Left ventricle myocardium inferior (tissue), 1 donor: Measurements from ENCODE around the gene RNGTT. TPM values are rescaled to one million over a fixed set of nuclear protein-coding genes. Genes with fewer than 3 reads are reported as not detected.

ENCODE experiments used
- DNase-seq: peaks from one replicate; pipeline ENCODE4 v3.0.0-alpha.2; 2020
- H3K27ac ChIP-seq: fragments of 200-600 bp; replicated peaks from 2 replicates; pipeline ENCODE4 v1.8.0; 2021
- H3K27me3 ChIP-seq: fragments of 200-600 bp; 2 replicates; pipeline ENCODE4 v1.8.0; 2021; ENCODE audit warnings: low read depth
- H3K36me3 ChIP-seq: fragments of 200-600 bp; 2 replicates; pipeline ENCODE4 v1.8.0; 2021
- H3K4me1 ChIP-seq: fragments of 200-600 bp; 2 replicates; pipeline ENCODE4 v1.8.0; 2021
- H3K4me3 ChIP-seq: fragments of 200-600 bp; 2 replicates; pipeline ENCODE4 v1.8.0; 2021; ENCODE audit warnings: mild to moderate bottlenecking, moderate library complexity
- H3K9me3 ChIP-seq: fragments of 200-600 bp; replicated peaks from 2 replicates; pipeline ENCODE4 v1.8.0; 2021
- CTCF ChIP-seq: fragments of 200-600 bp; IDR thresholded peaks from 2 replicates; pipeline ENCODE4 v1.8.0; 2021; ENCODE audit warnings: antibody characterized with exemption, mild to moderate bottlenecking, borderline replicate concordance
- intact Hi-C: fragments of 100-400 bp; cut with micrococcal nuclease; formaldehyde crosslinking; loops from one replicate; pipeline ENCODE4 v1.11.0; 2022
- total RNA-seq: library from RNA; stranded (reverse); fragmentation: NEBNext Ultra II Directional; extraction: Animal tissue kit (Norgen Biotek cat#: 25700); gene quantifications from one replicate; pipeline ENCODE4 v1.2.1, GENCODE V29; 2021
- donor health status: DM: no; HTN: yes; CAD: no; lungs with severe emphysema.

The RNGTT gene
- total RNA-seq, 1 donor from 2014 or later: 9.1 TPM

- Histone ChIP-seq H3K36me3 (peaks cover 15% of the 10 kb centered on the region), H3K27ac (no peak overlapping the region), H3K9me3 (no peaks in the 10 kb centered on the region), H3K4me1 (no peaks in the 10 kb centered on the region), H3K4me3 (no peak overlapping the region), H3K27me3 (no peaks in the 10 kb centered on the region)
- intact Hi-C loops: no loop called here
- TF ChIP-seq CTCF: no peak
- no peak for DNase-seq
These were observed 42.4 kb downstream of the RNGTT start for GRCh38 chr6:88920774-88921733.

GRCh38 chr6:88920088-88920487 lies 43.3 kb downstream of the RNGTT start:
- DNase-seq: no peak
- no peaks in the 10 kb centered on the region for H3K4me1 ChIP-seq
- intact Hi-C loops: no loop called here

GRCh38 chr6:88919032-88919431 lies 44.4 kb downstream of the RNGTT start:
- H3K36me3 ChIP-seq: peaks cover 18% of the 10 kb centered on the region
- H3K27me3 ChIP-seq: no peaks in the 10 kb centered on the region
- H3K9me3 ChIP-seq: peaks cover 8% of the 10 kb centered on the region
- no peak for DNase-seq
- no peak overlapping the region for H3K27ac ChIP-seq
- no peak overlapping the region for H3K4me3 ChIP-seq
- TF ChIP-seq CTCF: no peak
- intact Hi-C loops: no loop called here
- no peaks in the 10 kb centered on the region for H3K4me1 ChIP-seq

More at GRCh38 chr6:88920088-88920487, 43.3 kb downstream of the RNGTT start:
- peaks cover 5% of the 10 kb centered on the region for H3K9me3 ChIP-seq
- H3K27me3 ChIP-seq: no peaks in the 10 kb centered on the region
- no peak for TF ChIP-seq CTCF
- no peak overlapping the region for H3K27ac ChIP-seq
- H3K36me3 ChIP-seq: peaks cover 15% of the 10 kb centered on the region
- no peak overlapping the region for H3K4me3 ChIP-seq

- no peak overlapping the region for H3K27ac ChIP-seq
- H3K36me3 ChIP-seq: peaks cover 7% of the 10 kb centered on the region
- no peak for DNase-seq
- intact Hi-C loops: no loop called here
- peaks cover 8% of the 10 kb centered on the region for H3K9me3 ChIP-seq
- peaks cover under 1% of the 10 kb centered on the region for H3K4me1 ChIP-seq
- no peak overlapping the region for H3K4me3 ChIP-seq
- H3K27me3 ChIP-seq: no peaks in the 10 kb centered on the region
- no peak for TF ChIP-seq CTCF
These were observed 46.7 kb downstream of the RNGTT start for GRCh38 chr6:88916615-88917208.

GRCh38 chr6:88914895-88915598 lies 48.4 kb downstream of the RNGTT start:
- intact Hi-C loops: no loop called here
- no peak overlapping the region for H3K27ac ChIP-seq

More at GRCh38 chr6:88914895-88915598, 48.4 kb downstream of the RNGTT start:
- peaks cover 17% of the 10 kb centered on the region for H3K4me1 ChIP-seq
- no peaks in the 10 kb centered on the region for H3K27me3 ChIP-seq
- H3K4me3 ChIP-seq: no peak overlapping the region
- peaks cover 7% of the 10 kb centered on the region for H3K36me3 ChIP-seq
- DNase-seq: no peak
- no peak for TF ChIP-seq CTCF
- H3K9me3 ChIP-seq: peaks cover 8% of the 10 kb centered on the region
